IMR-90 (cell line): Measurements from ENCODE around the gene TOMM22. TPM values are rescaled to one million over a fixed set of nuclear protein-coding genes. Genes with fewer than 3 reads are reported as not detected.

ENCODE experiments used
- ATAC-seq: fragments of 200-7000 bp; cut with Tn5 transposase; 2 replicates; pipeline ENCODE4 v1.9.1; 2020; ENCODE audit warnings: low read depth, mild to moderate bottlenecking, moderate library complexity
- BruUV-seq: library from RNA; stranded (reverse); fragments of 400-500 nt; replicated peaks from 2 replicates; lab custom pipeline; 2021; lab: Mats Ljungman, UMichigan
- CTCF ChIA-PET: fragments of 300-600 bp; formaldehyde crosslinking; extraction: SDS; loops from one replicate; lab custom pipeline; 2021; ENCODE audit warnings: antibody characterized with exemption; lab: Yijun Ruan, JAX
- POLR2A ChIA-PET: fragments of 300-600 bp; sonication (Branson Sonifier 250); formaldehyde crosslinking; loops from one replicate; lab custom pipeline; 2022; ENCODE audit warnings: antibody characterized with exemption; ENCODE audit not compliant: unreplicated experiment; lab: Charles Lee
- DNase-seq: peaks from one replicate; pipeline ENCODE4 v3.0.0; 2013
- H2AFZ ChIP-seq: replicated peaks from 2 replicates; pipeline ENCODE3; 2013; ENCODE audit warnings: low read length, mild to moderate bottlenecking; ENCODE audit not compliant: poor library complexity
- H2AK5ac ChIP-seq: 2 replicates; pipeline ENCODE4 v1.6.1; 2013; ENCODE audit warnings: low read depth, low read length, inconsistent platforms
- H2AK9ac ChIP-seq: replicated peaks from 2 replicates; pipeline ENCODE3; 2013; ENCODE audit warnings: mild to moderate bottlenecking, low read depth, low read length, moderate library complexity; ENCODE audit not compliant: poor library complexity
- H2BK120ac ChIP-seq: 2 replicates; pipeline ENCODE4 v1.6.1; 2013; ENCODE audit warnings: low read depth, low read length, inconsistent platforms
- H2BK15ac ChIP-seq: 3 replicates; pipeline ENCODE4 v1.6.1; 2013; ENCODE audit warnings: low read depth, low read length, inconsistent platforms
- H2BK20ac ChIP-seq: 2 replicates; pipeline ENCODE4 v1.6.1; 2013; ENCODE audit warnings: low read depth, mild to moderate bottlenecking, inconsistent platforms, low read length, moderate library complexity
- H2BK5ac ChIP-seq: 2 replicates; pipeline ENCODE4 v1.6.1; 2013; ENCODE audit warnings: mild to moderate bottlenecking, low read depth, low read length, inconsistent platforms; ENCODE audit not compliant: poor library complexity, severe bottlenecking
- H3K14ac ChIP-seq: replicated peaks from 2 replicates; pipeline ENCODE4 v1.6.1; 2013; ENCODE audit warnings: low read depth, low read length, inconsistent platforms
- H3K18ac ChIP-seq: 2 replicates; pipeline ENCODE4 v1.6.1; 2013; ENCODE audit warnings: low read depth, low read length, control low read depth
- H3K23ac ChIP-seq: 2 replicates; pipeline ENCODE4 v1.6.1; 2013; ENCODE audit warnings: low read depth, low read length, inconsistent platforms
- H3K27ac ChIP-seq: 2 replicates; pipeline ENCODE4 v1.5.1; 2013; ENCODE audit warnings: mild to moderate bottlenecking, control low read depth, low read length; ENCODE audit not compliant: insufficient read depth
- H3K27me3 ChIP-seq: 2 replicates; pipeline ENCODE4 v1.6.1; 2013; ENCODE audit warnings: low read length; ENCODE audit not compliant: control insufficient read depth, insufficient read depth
- H3K36me3 ChIP-seq: 2 replicates; pipeline ENCODE4 v1.6.1; 2013; ENCODE audit warnings: low read length, mixed read lengths; ENCODE audit not compliant: control insufficient read depth, insufficient read depth
- H3K4ac ChIP-seq: 2 replicates; pipeline ENCODE4 v1.6.1; 2013; ENCODE audit warnings: low read depth, low read length, inconsistent platforms
- H3K4me1 ChIP-seq: 2 replicates; pipeline ENCODE4 v1.6.1; 2013; ENCODE audit warnings: low read length, mixed read lengths; ENCODE audit not compliant: control insufficient read depth, insufficient read depth
- H3K4me2 ChIP-seq: 2 replicates; pipeline ENCODE4 v1.6.1; 2013; ENCODE audit warnings: low read depth, mild to moderate bottlenecking, control low read depth, low read length, moderate library complexity
- H3K4me3 ChIP-seq: 2 replicates; pipeline ENCODE4 v1.5.1; 2013; ENCODE audit warnings: low read depth, mild to moderate bottlenecking, control low read depth, low read length, moderate library complexity; ENCODE audit not compliant: insufficient read depth
- H3K56ac ChIP-seq: 2 replicates; pipeline ENCODE4 v1.6.1; 2013; ENCODE audit warnings: low read length, inconsistent platforms; ENCODE audit not compliant: insufficient read depth; ENCODE audit errors: extremely low read depth
- H3K79me1 ChIP-seq, 2 experiments: 2 replicates each; pipeline ENCODE4 v1.6.1; 2013; ENCODE audit warnings: low read length in 2 of 2, inconsistent platforms in 1 of 2, low read depth in 1 of 2
- H3K9ac ChIP-seq: 2 replicates; pipeline ENCODE4 v1.6.1; 2013; ENCODE audit warnings: low read depth, low read length, control low read depth
- H3K9me1 ChIP-seq: 2 replicates; pipeline ENCODE4 v1.6.1; 2013; ENCODE audit warnings: low read length, inconsistent platforms; ENCODE audit not compliant: insufficient read depth
- H3K9me3 ChIP-seq: 2 replicates; pipeline ENCODE4 v1.6.1; 2013; ENCODE audit warnings: low read length; ENCODE audit not compliant: control insufficient read depth, insufficient read depth
- H4K20me1 ChIP-seq: 2 replicates; pipeline ENCODE4 v1.6.1; 2013; ENCODE audit warnings: low read length, inconsistent platforms; ENCODE audit not compliant: insufficient read depth
- H4K5ac ChIP-seq: 2 replicates; pipeline ENCODE4 v1.6.1; 2013; ENCODE audit warnings: mild to moderate bottlenecking, low read depth, low read length, control low read depth
- H4K8ac ChIP-seq, 2 experiments: 2 replicates each; pipeline ENCODE4 v1.6.1; 2013; ENCODE audit warnings: low read depth in 2 of 2, low read length in 2 of 2, control low read depth in 1 of 2, inconsistent platforms in 1 of 2
- H4K91ac ChIP-seq: 2 replicates; pipeline ENCODE4 v1.6.1; 2013; ENCODE audit warnings: low read depth, low read length, inconsistent platforms; ENCODE audit not compliant: insufficient read depth
- BHLHE40 ChIP-seq: fragments of 150-350 bp; IDR thresholded peaks from 2 replicates; pipeline ENCODE4 v1.6.1; 2016; ENCODE audit warnings: mild to moderate bottlenecking, low read depth, low read length
- CEBPB ChIP-seq: IDR thresholded peaks from 2 replicates; pipeline ENCODE4 v1.6.1; 2012; ENCODE audit warnings: low read depth, low read length, improper control_type of control experiment
- CHD1 ChIP-seq: IDR thresholded peaks from 2 replicates; pipeline ENCODE4 v1.6.1; 2012; ENCODE audit warnings: low read depth, low read length, improper control_type of control experiment
- CTCF ChIP-seq: conservative IDR thresholded peaks from 2 replicates; pipeline ENCODE4 v1.5.1; 2012; ENCODE audit warnings: mild to moderate bottlenecking, low read depth, low read length, improper control_type of control experiment
- ELK1 ChIP-seq: fragments of 150-350 bp; IDR thresholded peaks from 2 replicates; pipeline ENCODE4 v1.6.1; 2016; ENCODE audit warnings: low read depth, mild to moderate bottlenecking, low read length, moderate library complexity, borderline replicate concordance
- FOS ChIP-seq: fragments of 150-350 bp; IDR thresholded peaks from 2 replicates; pipeline ENCODE4 v1.6.1; 2016; ENCODE audit warnings: low read depth, low read length
- MAFK ChIP-seq: IDR thresholded peaks from 2 replicates; pipeline ENCODE4 v1.6.1; 2012; ENCODE audit warnings: low read depth, low read length, improper control_type of control experiment
- MAZ ChIP-seq: IDR thresholded peaks from 2 replicates; pipeline ENCODE4 v1.6.1; 2012; ENCODE audit warnings: low read depth, mild to moderate bottlenecking, low read length, improper control_type of control experiment, moderate library complexity, borderline replicate concordance
- MXI1 ChIP-seq: IDR thresholded peaks from 2 replicates; pipeline ENCODE4 v1.6.1; 2012; ENCODE audit warnings: low read depth, mild to moderate bottlenecking, low read length, moderate library complexity, borderline replicate concordance
- NFE2L2 ChIP-seq: fragments of 150-350 bp; IDR thresholded peaks from 2 replicates; pipeline ENCODE4 v1.6.1; 2016; ENCODE audit warnings: low read depth, mild to moderate bottlenecking, low read length
- POLR2A ChIP-seq: IDR thresholded peaks from 2 replicates; pipeline ENCODE4 v1.6.1; 2012; ENCODE audit warnings: mild to moderate bottlenecking, low read depth, low read length
- RAD21 ChIP-seq: IDR thresholded peaks from 2 replicates; pipeline ENCODE4 v1.6.1; 2012; ENCODE audit warnings: low read length, improper control_type of control experiment
- RCOR1 ChIP-seq: IDR thresholded peaks from 2 replicates; pipeline ENCODE4 v1.6.1; 2012; ENCODE audit warnings: mild to moderate bottlenecking, low read length, improper control_type of control experiment; ENCODE audit not compliant: insufficient replicate concordance
- RFX5 ChIP-seq: IDR thresholded peaks from 2 replicates; pipeline ENCODE4 v1.8.0; 2012; ENCODE audit warnings: low read depth, mild to moderate bottlenecking, low read length, moderate library complexity
- SMC3 ChIP-seq: fragments of 150-350 bp; IDR thresholded peaks from 2 replicates; pipeline ENCODE4 v1.6.1; 2016; ENCODE audit warnings: low read depth, mild to moderate bottlenecking, antibody characterized with exemption, low read length, moderate library complexity
- USF2 ChIP-seq: fragments of 150-350 bp; IDR thresholded peaks from 2 replicates; pipeline ENCODE4 v1.6.1; 2017; ENCODE audit warnings: mild to moderate bottlenecking, antibody characterized with exemption, low read length, low read depth
- WGBS, 2 experiments: methylation state at CpG; one replicate each; pipeline versions ENCODE4 v1.1.5 to v1.1.7; 2013; ENCODE audit warnings: missing lambda C conversion rate in 2 of 2; ENCODE audit not compliant: insufficient read length in 1 of 2; ENCODE audit errors: extremely low coverage in 2 of 2; 5-methylcytosine and 5-hydroxymethylcytosine counted together
- dilution Hi-C: fragments of 300-500 bp; cut with HindIII; formaldehyde crosslinking; loops from one replicate; pipeline ENCODE4 v1.14.3; 2018; ENCODE audit warnings: low sequenced_read_pairs; ENCODE audit not compliant: unreplicated experiment
- in situ Hi-C: fragments of 300-500 bp; cut with MboI; formaldehyde crosslinking; loops from 3 replicates; pipeline ENCODE4 v1.14.3; 2019; ENCODE audit warnings: low sequenced_read_pairs, inconsistent platforms, mixed read lengths
- intact Hi-C: fragments of 100-400 bp; cut with micrococcal nuclease; formaldehyde crosslinking; loops from 2 replicates; pipeline ENCODE4 v1.10.0; 2022
- polyA plus RNA-seq, 3 experiments: library from polyadenylated mRNA; depleted of rRNA; stranded (reverse); fragments of >200 nt; gene quantifications; 2 replicates each; pipeline ENCODE4 v1.2.3, GENCODE V29; 2012; ENCODE audit warnings: low replicate concordance in 1 of 3
- total RNA-seq: library from RNA; depleted of rRNA; stranded (reverse); fragments of >200 nt; gene quantifications from 2 replicates; pipeline ENCODE4 v1.2.3, GENCODE V29; 2012

TOMM22 gene
- total and polyA plus RNA-seq, 2 of the 4 experiments (the other 2 are of a cell fraction): 38.7 to 78.0 TPM

- Histone ChIP-seq H2AK5ac (no peak overlapping the region), H3K56ac (no peak overlapping the region), H4K5ac (no peak overlapping the region), H2BK5ac (no peak overlapping the region), H4K8ac (no peak overlapping the region), H3K4me3 (no peak overlapping the region), H2AK9ac (no peak overlapping the region), H3K9me3 (no peaks in the 10 kb centered on the region), H2BK120ac (no peak overlapping the region), H3K79me1 (peaks cover 20 to 49% of the 10 kb centered on the region in 2 experiments), H3K9me1 (peaks cover 7% of the 10 kb centered on the region; the same call in 1 of the 2 replicates), H3K14ac (no peak overlapping the region), H3K4me1 (no peaks in the 10 kb centered on the region; the same call in 1 of the 2 replicates), H3K27ac (no peak overlapping the region), H3K23ac (no peak overlapping the region), H4K20me1 (peaks cover 7% of the 10 kb centered on the region; the same call in 1 of the 2 replicates), H3K18ac (no peak overlapping the region), H2BK15ac (no peak overlapping the region), H3K4ac (no peak overlapping the region), H3K9ac (no peak overlapping the region), H3K36me3 (peaks cover 66% of the 10 kb centered on the region), H2BK20ac (no peak overlapping the region), H2AFZ (no peak overlapping the region), H3K4me2 (no peak overlapping the region), H4K91ac (no peak overlapping the region), H3K27me3 (no peaks in the 10 kb centered on the region)
- no TSS peak for BruUV-seq
- in situ Hi-C loops (no loop called here), intact Hi-C loops (no loop called here), dilution Hi-C loops (no loop called here)
- TF ChIP-seq ELK1: no peak
- TF ChIP-seq USF2: no peak
- TF ChIP-seq MAZ: no peak
- no peak for TF ChIP-seq BHLHE40
- TF ChIP-seq RFX5: no peak
- TF ChIP-seq RCOR1: no peak
- no peak for TF ChIP-seq RAD21
- no peak for TF ChIP-seq CHD1
- no peak for TF ChIP-seq MXI1
- TF ChIP-seq CTCF: no peak
- TF ChIP-seq MAFK: no peak
- TF ChIP-seq FOS: no peak
- TF ChIP-seq POLR2A: no peak
- no peak for TF ChIP-seq CEBPB
- no peak for TF ChIP-seq NFE2L2
- no peak for TF ChIP-seq SMC3
- ChIA-PET POLR2A (no interaction called here), CTCF (interaction anchor here (1.2 to 2.2 kb wide), 3 partner anchors 10 to 17 kb away, joined by 3 to 11 read pairs (median 4); no protein-coding TSS in a partner anchor)
- WGBS, 2 experiments: no CpG with 5 or more reads among the region's 7 CpGs
- DNase-seq (no peak), ATAC-seq (no peak)
These were observed 42.4 kb downstream of the TOMM22 start for GRCh38 chr22:38724176-38724575.
